DND-41 (cell line): Measurements from ENCODE around the gene YTHDF1.

ENCODE experiments used
- ATAC-seq: fragments of 200-7000 bp; cut with Tn5 transposase; 3 replicates; pipeline ENCODE4 v1.9.1; 2021; ENCODE audit warnings: low read depth; ENCODE audit not compliant: insufficient read depth
- DNase-seq: peaks from one replicate; pipeline ENCODE4 v3.0.0-alpha.2; 2020
- H2AFZ ChIP-seq: 2 replicates; pipeline ENCODE4 v1.6.0; 2012; ENCODE audit warnings: low read depth, low read length
- H3K27ac ChIP-seq: 2 replicates; pipeline ENCODE4 v1.5.1; 2012; ENCODE audit warnings: low read length, inconsistent platforms
- H3K27me3 ChIP-seq: fragments of 200-600 bp; sonication (generic); 2 replicates; pipeline ENCODE4 v1.6.0; 2012; ENCODE audit warnings: low read length, mild to moderate bottlenecking, inconsistent platforms; ENCODE audit not compliant: insufficient read depth, poor library complexity
- H3K36me3 ChIP-seq: 2 replicates; pipeline ENCODE4 v1.5.1; 2012; ENCODE audit warnings: low read length, inconsistent platforms; ENCODE audit not compliant: insufficient read depth
- H3K4me1 ChIP-seq: 2 replicates; pipeline ENCODE4 v1.5.1; 2012; ENCODE audit warnings: mild to moderate bottlenecking, low read length; ENCODE audit not compliant: insufficient read depth
- H3K4me2 ChIP-seq: 2 replicates; pipeline ENCODE4 v1.6.0; 2012; ENCODE audit warnings: mild to moderate bottlenecking, moderate library complexity, low read length, inconsistent platforms; ENCODE audit not compliant: insufficient read depth
- H3K4me3 ChIP-seq, 2 experiments: fragments of 200-600 bp in 1 of 2; shearing (Covaris generic) in 1 of 2; 2 replicates each; pipeline ENCODE4 v1.5.1; 2012 to 2016; ENCODE audit warnings: inconsistent platforms in 2 of 2, low read length in 2 of 2, mild to moderate bottlenecking in 2 of 2, low read depth in 1 of 2, moderate library complexity in 1 of 2
- H3K79me2 ChIP-seq: 2 replicates; pipeline ENCODE4 v1.6.0; 2012; ENCODE audit warnings: low read length, inconsistent platforms; ENCODE audit not compliant: insufficient read depth
- H3K9ac ChIP-seq: 2 replicates; pipeline ENCODE4 v1.6.0; 2012; ENCODE audit warnings: low read depth, mild to moderate bottlenecking, inconsistent platforms, low read length, moderate library complexity
- H3K9me3 ChIP-seq: 2 replicates; pipeline ENCODE4 v1.5.1; 2012; ENCODE audit warnings: low read length, moderate library complexity, mild to moderate bottlenecking, inconsistent platforms; ENCODE audit not compliant: insufficient read depth, severe bottlenecking
- H4K20me1 ChIP-seq: 2 replicates; pipeline ENCODE4 v1.6.0; 2012; ENCODE audit warnings: low read length; ENCODE audit not compliant: insufficient read depth
- CTCF ChIP-seq: IDR thresholded peaks from 2 replicates; pipeline ENCODE4 v1.5.1; 2012; ENCODE audit warnings: borderline replicate concordance, low read length, moderate library complexity, mild to moderate bottlenecking; ENCODE audit not compliant: poor library complexity, severe bottlenecking; ENCODE audit errors: extremely low read depth
- EZH2 ChIP-seq: IDR thresholded peaks from 3 replicates; pipeline ENCODE4 v1.6.1; 2012; ENCODE audit warnings: borderline replicate concordance, low read depth, mild to moderate bottlenecking, moderate library complexity, low read length, inconsistent platforms; ENCODE audit not compliant: severe bottlenecking

The YTHDF1 gene

GRCh38 chr20:63234693-63235398 lies 18.9 kb upstream of the YTHDF1 start:
- TF ChIP-seq CTCF (peak; percentile 50), EZH2 (no peak)
- H3K27me3 ChIP-seq = peaks cover 26% of the 10 kb centered on the region
- H3K4me2 ChIP-seq = no peak overlapping the region
- H3K9ac ChIP-seq = no peak overlapping the region
- ATAC-seq (peak; percentile 56; the same call in 1 of the 3 replicates), DNase-seq (no peak)
- no peaks in the 10 kb centered on the region for H3K36me3 ChIP-seq
- H3K79me2 ChIP-seq = no peaks in the 10 kb centered on the region
- H3K4me3 ChIP-seq = no peak overlapping the region
- H3K27ac ChIP-seq = no peak overlapping the region
- H3K4me1 ChIP-seq = no peaks in the 10 kb centered on the region
- peaks cover 12% of the 10 kb centered on the region; the same call in 1 of the 2 replicates for H4K20me1 ChIP-seq
- H3K9me3 ChIP-seq = no peaks in the 10 kb centered on the region
- H2AFZ ChIP-seq = no peak overlapping the region

GRCh38 chr20:63233924-63234323 lies 18.0 kb upstream of the YTHDF1 start:
- no peak overlapping the region for H3K4me3 ChIP-seq
- no peaks in the 10 kb centered on the region for H3K79me2 ChIP-seq
- no peaks in the 10 kb centered on the region for H3K4me1 ChIP-seq
- no peak overlapping the region for H3K27ac ChIP-seq
- ATAC-seq (no peak), DNase-seq (no peak)
- TF ChIP-seq CTCF = no peak
- TF ChIP-seq EZH2 = no peak
- no peak overlapping the region for H3K9ac ChIP-seq
- H2AFZ ChIP-seq = no peak overlapping the region
- H3K4me2 ChIP-seq = no peak overlapping the region
- no peaks in the 10 kb centered on the region for H3K36me3 ChIP-seq
- H3K9me3 ChIP-seq = no peaks in the 10 kb centered on the region
- H3K27me3 ChIP-seq = peaks cover 35% of the 10 kb centered on the region
- peaks cover 13% of the 10 kb centered on the region for H4K20me1 ChIP-seq

- Histone ChIP-seq H4K20me1 (peaks cover 13% of the 10 kb centered on the region), H3K36me3 (no peaks in the 10 kb centered on the region), H3K27me3 (peaks cover 35% of the 10 kb centered on the region), H3K4me3 (no peak overlapping the region), H3K9ac (no peak overlapping the region), H2AFZ (no peak overlapping the region), H3K27ac (no peak overlapping the region), H3K4me2 (no peak overlapping the region), H3K9me3 (no peaks in the 10 kb centered on the region), H3K4me1 (no peaks in the 10 kb centered on the region), H3K79me2 (no peaks in the 10 kb centered on the region)
- ATAC-seq = no peak
- TF ChIP-seq CTCF (no peak), EZH2 (no peak)
- no peak for DNase-seq
Measured at GRCh38 chr20:63233061-63233344, 17.1 kb upstream of the YTHDF1 start.
